ENCODE results near the gene SALL1. TPM values are rescaled to one million over a fixed set of nuclear protein-coding genes. Genes with fewer than 3 reads are reported as not detected.

SALL1 gene
- total RNA-seq, 1 experiment from 2014 or later: not detected

DNA sequence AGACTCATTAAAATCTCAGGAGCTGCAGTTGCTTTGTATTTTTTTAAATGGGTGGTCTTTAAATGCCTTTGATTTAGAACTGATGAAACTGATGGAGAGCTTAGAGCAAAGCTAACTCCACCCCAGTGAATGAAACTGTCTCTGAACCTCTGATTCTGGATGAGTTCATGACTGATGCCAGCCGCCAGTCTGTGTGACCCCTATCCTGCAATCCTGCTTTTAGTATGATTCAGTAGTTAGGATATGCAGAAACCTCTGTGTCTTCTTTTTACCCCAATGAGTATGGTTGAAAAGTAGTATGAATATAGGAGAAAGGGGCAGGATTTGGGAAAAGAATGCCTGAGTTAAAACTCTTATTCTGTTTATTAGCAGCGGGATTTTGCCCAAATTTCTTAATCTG lies 12.3 kb upstream of the SALL1 start:
- Histone ChIP-seq H2AFZ (ENCODE audit: low read depth, low read length, poor library complexity, severe bottlenecking) (no peak overlapping the region), H3K9me2 (ENCODE audit: insufficient read depth) (no peaks in the 10 kb centered on the region), H3K27me3 (ENCODE audit: insufficient read depth, low read length) (no peaks in the 10 kb centered on the region), H3K27ac (ENCODE audit: low read depth, low read length) (no peak overlapping the region), H4K20me1 (ENCODE audit: insufficient read depth) (no peaks in the 10 kb centered on the region), H3K79me2 (ENCODE audit: insufficient read depth, low read length) (no peaks in the 10 kb centered on the region), H3K4me2 (ENCODE audit: low read length) (no peak overlapping the region), H3K4me1 (ENCODE audit: control insufficient read depth in 1 of 2, insufficient read depth in 2 of 2, low read length in 2 of 2) (no peaks in the 10 kb centered on the region), H3K36me3 (ENCODE audit: control insufficient read depth in 1 of 2, insufficient read depth in 2 of 2, low read length in 2 of 2) (no peaks in the 10 kb centered on the region), H3K4me3 (replicated peaks in 1 of 2; ENCODE audit: low read depth in 1 of 2, low read length in 2 of 2) (no peak overlapping the region), H3K9me3 (ENCODE audit: control insufficient read depth in 1 of 2, insufficient read depth in 1 of 2, low read depth in 1 of 2, low read length in 2 of 2) (no peaks in the 10 kb centered on the region), H3K9ac (ENCODE audit: low read length) (no peak overlapping the region)
- intact Hi-C loops (cut with micrococcal nuclease): no loop called here
- TF ChIP-seq, protein P1, sequence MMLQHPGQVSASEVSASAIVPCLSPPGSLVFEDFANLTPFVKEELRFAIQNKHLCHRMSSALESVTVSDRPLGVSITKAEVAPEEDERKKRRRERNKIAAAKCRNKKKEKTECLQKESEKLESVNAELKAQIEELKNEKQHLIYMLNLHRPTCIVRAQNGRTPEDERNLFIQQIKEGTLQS (IDR thresholded peaks at IDR 0.05): no peak
- TF ChIP-seq EZH2phosphoT487 (IDR thresholded peaks at IDR 0.05; ENCODE audit: borderline replicate concordance) (no peak), POLR2AphosphoS5 (IDR thresholded peaks at IDR 0.05; ENCODE audit: low read depth, low read length) (no peak)
- TF ChIP-seq, protein P2, sequence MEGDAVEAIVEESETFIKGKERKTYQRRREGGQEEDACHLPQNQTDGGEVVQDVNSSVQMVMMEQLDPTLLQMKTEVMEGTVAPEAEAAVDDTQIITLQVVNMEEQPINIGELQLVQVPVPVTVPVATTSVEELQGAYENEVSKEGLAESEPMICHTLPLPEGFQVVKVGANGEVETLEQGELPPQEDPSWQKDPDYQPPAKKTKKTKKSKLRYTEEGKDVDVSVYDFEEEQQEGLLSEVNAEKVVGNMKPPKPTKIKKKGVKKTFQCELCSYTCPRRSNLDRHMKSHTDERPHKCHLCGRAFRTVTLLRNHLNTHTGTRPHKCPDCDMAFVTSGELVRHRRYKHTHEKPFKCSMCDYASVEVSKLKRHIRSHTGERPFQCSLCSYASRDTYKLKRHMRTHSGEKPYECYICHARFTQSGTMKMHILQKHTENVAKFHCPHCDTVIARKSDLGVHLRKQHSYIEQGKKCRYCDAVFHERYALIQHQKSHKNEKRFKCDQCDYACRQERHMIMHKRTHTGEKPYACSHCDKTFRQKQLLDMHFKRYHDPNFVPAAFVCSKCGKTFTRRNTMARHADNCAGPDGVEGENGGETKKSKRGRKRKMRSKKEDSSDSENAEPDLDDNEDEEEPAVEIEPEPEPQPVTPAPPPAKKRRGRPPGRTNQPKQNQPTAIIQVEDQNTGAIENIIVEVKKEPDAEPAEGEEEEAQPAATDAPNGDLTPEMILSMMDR (IDR thresholded peaks at IDR 0.05 in 2 of 3, conservative IDR thresholded peaks at IDR 0.05 in 1 of 3; ENCODE audit: borderline replicate concordance in 1 of 3, insufficient read depth in 1 of 3, low read depth in 2 of 3, low read length in 2 of 3): no peak
- ATAC-seq (no peak), DNase-seq (ENCODE audit: low read depth, low spot score) (no peak)
- ChIA-PET RAD21 (ENCODE audit: low non-redundant PET in 1 of 2, low total read pairs in 2 of 2, uncharacterized antibody in 2 of 2, unreplicated experiment in 2 of 2) (no interaction called here), CTCF (no interaction called here), POLR2A (no interaction called here)
- BruUV-seq (replicated peaks): no TSS peak

DNA sequence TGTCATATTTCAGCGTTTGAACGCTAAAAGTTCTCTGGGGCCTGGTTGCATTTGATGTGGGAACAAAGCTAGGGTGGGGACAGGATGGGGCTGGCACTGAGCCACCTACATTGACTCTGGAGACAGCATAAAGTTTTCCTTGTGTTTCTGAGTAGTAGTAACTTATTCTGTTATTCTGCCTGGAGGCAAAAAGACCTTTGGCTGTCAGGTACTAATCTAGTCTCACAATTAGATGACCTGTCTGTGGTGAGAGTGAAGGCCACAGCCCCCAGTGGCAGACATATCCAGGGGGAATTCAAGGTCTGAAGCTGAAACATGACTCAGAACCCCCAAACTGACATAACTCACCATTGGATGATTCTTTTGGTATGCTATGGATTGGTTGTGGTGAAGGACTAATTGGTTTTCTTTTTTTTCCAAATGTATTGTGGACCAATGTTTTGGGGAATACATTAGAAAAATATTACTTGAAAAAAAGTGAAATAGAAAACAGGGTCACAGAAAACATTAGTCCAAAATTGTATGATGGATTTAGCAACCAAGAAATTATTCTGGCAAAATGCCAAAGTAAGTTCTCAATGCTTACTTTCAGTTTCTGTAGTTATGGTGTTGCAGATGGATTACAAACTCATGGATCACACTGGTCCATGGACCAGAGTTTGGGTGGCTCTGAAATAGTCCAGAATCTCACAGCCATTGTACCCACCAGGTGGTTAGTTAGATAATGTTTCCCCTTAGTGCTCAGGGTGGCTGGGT lies 10.5 kb upstream of the SALL1 start:
- H3K36me3 ChIP-seq (ENCODE audit: control insufficient read depth in 1 of 2, insufficient read depth in 2 of 2, low read length in 2 of 2): no peaks in the 10 kb centered on the region
- H4K20me1 ChIP-seq (ENCODE audit: insufficient read depth): no peaks in the 10 kb centered on the region
- ChIA-PET RAD21 (ENCODE audit: low non-redundant PET in 1 of 2, low total read pairs in 2 of 2, uncharacterized antibody in 2 of 2, unreplicated experiment in 2 of 2) (no interaction called here), CTCF (no interaction called here), POLR2A (no interaction called here)
- no peaks in the 10 kb centered on the region for H3K27me3 ChIP-seq (ENCODE audit: insufficient read depth, low read length)
- H3K4me3 ChIP-seq (replicated peaks in 1 of 2; ENCODE audit: low read depth in 1 of 2, low read length in 2 of 2): no peak overlapping the region
- H3K79me2 ChIP-seq (ENCODE audit: insufficient read depth, low read length): no peaks in the 10 kb centered on the region
- no peaks in the 10 kb centered on the region for H3K9me2 ChIP-seq (ENCODE audit: insufficient read depth)
- no peak overlapping the region for H2AFZ ChIP-seq (ENCODE audit: low read depth, low read length, poor library complexity, severe bottlenecking)
- no peak for TF ChIP-seq SP1 (IDR thresholded peaks at IDR 0.05; ENCODE audit: low read depth)
- TF ChIP-seq SIN3A (IDR thresholded peaks at IDR 0.05; ENCODE audit: low read depth): no peak
- no peak for TF ChIP-seq JUND (IDR thresholded peaks at IDR 0.05)
- TF ChIP-seq, protein P2 (IDR thresholded peaks at IDR 0.05 in 2 of 3, conservative IDR thresholded peaks at IDR 0.05 in 1 of 3; ENCODE audit: borderline replicate concordance in 1 of 3, insufficient read depth in 1 of 3, low read depth in 2 of 3, low read length in 2 of 3): no peak
- TF ChIP-seq EZH2phosphoT487 (IDR thresholded peaks at IDR 0.05; ENCODE audit: borderline replicate concordance): no peak
- no peak for TF ChIP-seq YY1 (IDR thresholded peaks at IDR 0.05; ENCODE audit: extremely low read depth, insufficient replicate concordance, low read depth, low read length)
- no peak for TF ChIP-seq ZNF274 (IDR thresholded peaks at IDR 0.05; ENCODE audit: low read depth, low read length)
- TF ChIP-seq SRF (IDR thresholded peaks at IDR 0.05; ENCODE audit: low read depth): no peak
- no peak for TF ChIP-seq CBX3 (IDR thresholded peaks at IDR 0.05; ENCODE audit: low read depth)
- no peak for TF ChIP-seq RAD21 (IDR thresholded peaks at IDR 0.05; ENCODE audit: low read depth)
- TF ChIP-seq POLR2A (IDR thresholded peaks at IDR 0.05; ENCODE audit: borderline replicate concordance, extremely low read depth, insufficient read depth, insufficient read length): no peak
- intact Hi-C loops (cut with micrococcal nuclease): no loop called here
- DNase-seq (ENCODE audit: low read depth, low spot score): no peak
- no peak overlapping the region for H3K4me2 ChIP-seq (ENCODE audit: low read length)
- no peak overlapping the region for H3K9ac ChIP-seq (ENCODE audit: low read length)
- no peak overlapping the region for H3K27ac ChIP-seq (ENCODE audit: low read depth, low read length)
- no TSS peak for BruUV-seq (replicated peaks)
- ATAC-seq: no peak
- H3K9me3 ChIP-seq (ENCODE audit: control insufficient read depth in 1 of 2, insufficient read depth in 1 of 2, low read depth in 1 of 2, low read length in 2 of 2): no peaks in the 10 kb centered on the region
- H3K4me1 ChIP-seq (ENCODE audit: control insufficient read depth in 1 of 2, insufficient read depth in 2 of 2, low read length in 2 of 2): no peaks in the 10 kb centered on the region
